Choroid plexus epithelial cell (primary cell): ENCODE data around the gene TOMM20.

Source experiments
- DNase-seq: peaks from one replicate; pipeline ENCODE4 v3.0.0-alpha.2; 2010; ENCODE audit warnings: low read depth
- H3K4me3 ChIP-seq: 2 replicates; pipeline ENCODE4 v1.5.1; 2011; ENCODE audit warnings: low read depth, mild to moderate bottlenecking, control low read depth, low read length, moderate library complexity
- CTCF ChIP-seq: conservative IDR thresholded peaks from 2 replicates; pipeline ENCODE4 v1.5.1; 2011; ENCODE audit warnings: low read depth, mild to moderate bottlenecking, control low read depth, inconsistent platforms, low read length, moderate library complexity

Gene TOMM20

GRCh38 chr1:235136111-235136510 lies 7.5 kb upstream of the TOMM20 start:
- H3K4me3 ChIP-seq, result no peak overlapping the region
- no peak for TF ChIP-seq CTCF
- DNase-seq, result peak; percentile 17

- no peak for DNase-seq
- H3K4me3 ChIP-seq, result no peak overlapping the region
- no peak for TF ChIP-seq CTCF
Observed at GRCh38 chr1:235134171-235134570, 5.5 kb upstream of the TOMM20 start.

- TF ChIP-seq CTCF, result no peak
- no peak overlapping the region for H3K4me3 ChIP-seq
- no peak for DNase-seq
Observed at GRCh38 chr1:235133086-235133485, 4.4 kb upstream of the TOMM20 start.

- no peak for TF ChIP-seq CTCF
- H3K4me3 ChIP-seq, result no peak overlapping the region
- no peak for DNase-seq
Observed at GRCh38 chr1:235131961-235132360, 3.3 kb upstream of the TOMM20 start.

- DNase-seq, result no peak
- no peak overlapping the region for H3K4me3 ChIP-seq
- TF ChIP-seq CTCF, result no peak
Observed at GRCh38 chr1:235130766-235131270, 2.2 kb upstream of the TOMM20 start.

GRCh38 chr1:235129774-235130570 lies 1.3 kb upstream of the TOMM20 start:
- TF ChIP-seq CTCF, result no peak
- DNase-seq, result no peak
- no peak overlapping the region for H3K4me3 ChIP-seq
